ENCODE measurements around the gene APLP2.

APLP2 gene

GRCh38 chr11:130100381-130101095 is 30.8 kb downstream of the APLP2 start:
- TF ChIP-seq FOXM1 (IDR thresholded peaks at IDR 0.05; ENCODE audit: borderline replicate concordance, low read depth) (no peak), MAX (IDR thresholded peaks at IDR 0.05) (no peak), EP300 (IDR thresholded peaks at IDR 0.05; ENCODE audit: borderline replicate concordance) (no peak), REST (IDR thresholded peaks at IDR 0.05; ENCODE audit: low read depth) (no peak), USF1 (IDR thresholded peaks at IDR 0.05) (no peak)

- TF ChIP-seq TCF12 (IDR thresholded peaks at IDR 0.05; ENCODE audit: low read depth) (no peak), EP300 (IDR thresholded peaks at IDR 0.05; ENCODE audit: borderline replicate concordance) (no peak), TAF1 (IDR thresholded peaks at IDR 0.05; ENCODE audit: low read depth) (no peak), TEAD4 (IDR thresholded peaks at IDR 0.05) (no peak), RAD21 (IDR thresholded peaks at IDR 0.05; ENCODE audit: low read depth) (no peak), NFIC (IDR thresholded peaks at IDR 0.05) (no peak), CEBPB (IDR thresholded peaks at IDR 0.05) (no peak), CREB1 (IDR thresholded peaks at IDR 0.05; ENCODE audit: low read depth) (no peak), MAX (IDR thresholded peaks at IDR 0.05) (no peak), FOXM1 (IDR thresholded peaks at IDR 0.05; ENCODE audit: borderline replicate concordance, low read depth) (no peak), YY1 (IDR thresholded peaks at IDR 0.05; ENCODE audit: low read depth) (no peak), EGR1 (IDR thresholded peaks at IDR 0.05) (no peak), USF1 (IDR thresholded peaks at IDR 0.05) (no peak), ZBTB7A (IDR thresholded peaks at IDR 0.05; ENCODE audit: low read depth) (no peak)
Measured at GRCh38 chr11:130101661-130102060, 32.0 kb downstream of the APLP2 start.

GRCh38 chr11:130102301-130103249 is 32.9 kb downstream of the APLP2 start:
- no peak for TF ChIP-seq RAD21 (IDR thresholded peaks at IDR 0.05; ENCODE audit: low read depth)

GRCh38 chr11:130103296-130103814 is 33.7 kb downstream of the APLP2 start:
- TF ChIP-seq RAD21 (IDR thresholded peaks at IDR 0.05; ENCODE audit: low read depth), result no peak
- no peak for TF ChIP-seq EP300 (IDR thresholded peaks at IDR 0.05; ENCODE audit: borderline replicate concordance)
- TF ChIP-seq NFIC (IDR thresholded peaks at IDR 0.05), result no peak
- TF ChIP-seq EGR1 (IDR thresholded peaks at IDR 0.05), result no peak
- TF ChIP-seq USF1 (IDR thresholded peaks at IDR 0.05), result no peak
- no peak for TF ChIP-seq TCF12 (IDR thresholded peaks at IDR 0.05; ENCODE audit: low read depth)
- no peak for TF ChIP-seq TEAD4 (IDR thresholded peaks at IDR 0.05)
- no peak for TF ChIP-seq YY1 (IDR thresholded peaks at IDR 0.05; ENCODE audit: low read depth)
- no peak for TF ChIP-seq REST (IDR thresholded peaks at IDR 0.05; ENCODE audit: low read depth)
- TF ChIP-seq ZBTB7A (IDR thresholded peaks at IDR 0.05; ENCODE audit: low read depth), result no peak
- no peak for TF ChIP-seq CREB1 (IDR thresholded peaks at IDR 0.05; ENCODE audit: low read depth)
- TF ChIP-seq FOXM1 (IDR thresholded peaks at IDR 0.05; ENCODE audit: borderline replicate concordance, low read depth), result no peak

- TF ChIP-seq RAD21 (IDR thresholded peaks at IDR 0.05; ENCODE audit: low read depth) (no peak), TEAD4 (IDR thresholded peaks at IDR 0.05) (no peak), REST (IDR thresholded peaks at IDR 0.05; ENCODE audit: low read depth) (no peak), TAF1 (IDR thresholded peaks at IDR 0.05; ENCODE audit: low read depth) (no peak), MAX (IDR thresholded peaks at IDR 0.05) (no peak), TCF12 (IDR thresholded peaks at IDR 0.05; ENCODE audit: low read depth) (no peak), USF1 (IDR thresholded peaks at IDR 0.05) (no peak), NFIC (IDR thresholded peaks at IDR 0.05) (no peak), EGR1 (IDR thresholded peaks at IDR 0.05) (no peak)
Measured at GRCh38 chr11:130106381-130106780, 36.7 kb downstream of the APLP2 start.

Data from Ishikawa (cell line).